Measurements from ENCODE around the gene TSKU.
"Not testable (repeated sequence)": the region's sequence is repeated elsewhere in the genome, so short reads cannot be mapped to it uniquely, and the experiment has no call there.

TSKU gene

DNA sequence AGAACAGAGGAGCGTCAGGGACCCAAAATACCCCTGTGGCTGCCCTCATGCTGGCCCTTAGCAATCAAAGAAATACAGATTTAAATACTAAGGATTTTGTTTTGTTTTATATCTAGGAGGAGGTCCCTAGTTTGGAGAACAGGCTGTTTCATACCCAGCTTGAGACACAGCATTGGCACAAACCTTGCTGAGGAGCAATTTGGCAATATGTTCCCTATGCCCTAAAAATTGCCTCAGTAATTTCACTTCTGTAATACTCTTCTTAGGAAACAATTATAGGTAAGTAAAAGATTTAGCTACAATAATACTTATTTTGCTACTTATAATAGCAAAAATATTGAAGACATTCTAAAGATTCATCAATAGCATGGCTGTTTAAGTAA is 37.0 kb downstream of the TSKU start:
- Histone ChIP-seq H3K4me1 (ENCODE audit: low read length) (no peaks in the 10 kb centered on the region), H3K9me3 (replicated peaks; ENCODE audit: insufficient read depth, low read length) (no peaks in the 10 kb centered on the region), H4K20me1 (ENCODE audit: insufficient read depth, low read length) (no peaks in the 10 kb centered on the region), H3K27ac (ENCODE audit: low read length) (no peak overlapping the region), H3K79me2 (ENCODE audit: low read length) (no peaks in the 10 kb centered on the region), H3K9me2 (replicated peaks; ENCODE audit: insufficient read depth, low read length) (no peaks in the 10 kb centered on the region), H3K9ac (ENCODE audit: low read length) (no peak overlapping the region), H3K4me3 (ENCODE audit: low read length) (no peak overlapping the region), H2AFZ (ENCODE audit: low read length) (peak overlapping the region; percentile 19; the same call in 1 of the 2 replicates), H3K4me2 (ENCODE audit: low read depth, low read length) (no peak overlapping the region), H3F3A (ENCODE audit: insufficient read depth, low read length) (no peaks in the 10 kb centered on the region), H3K36me3 (replicated peaks; ENCODE audit: insufficient read depth, low read length) (no peaks in the 10 kb centered on the region), H3K27me3 (replicated peaks; ENCODE audit: insufficient read depth, low read length) (no peaks in the 10 kb centered on the region)
- no peak for DNase-seq
- TF ChIP-seq EZH2phosphoT487 (IDR thresholded peaks at IDR 0.05; ENCODE audit: low read length) (no peak), EZH2 (optimal IDR thresholded peaks at IDR 0.05; ENCODE audit: low read depth, low read length) (no peak)
- TF ChIP-seq, protein P1, sequence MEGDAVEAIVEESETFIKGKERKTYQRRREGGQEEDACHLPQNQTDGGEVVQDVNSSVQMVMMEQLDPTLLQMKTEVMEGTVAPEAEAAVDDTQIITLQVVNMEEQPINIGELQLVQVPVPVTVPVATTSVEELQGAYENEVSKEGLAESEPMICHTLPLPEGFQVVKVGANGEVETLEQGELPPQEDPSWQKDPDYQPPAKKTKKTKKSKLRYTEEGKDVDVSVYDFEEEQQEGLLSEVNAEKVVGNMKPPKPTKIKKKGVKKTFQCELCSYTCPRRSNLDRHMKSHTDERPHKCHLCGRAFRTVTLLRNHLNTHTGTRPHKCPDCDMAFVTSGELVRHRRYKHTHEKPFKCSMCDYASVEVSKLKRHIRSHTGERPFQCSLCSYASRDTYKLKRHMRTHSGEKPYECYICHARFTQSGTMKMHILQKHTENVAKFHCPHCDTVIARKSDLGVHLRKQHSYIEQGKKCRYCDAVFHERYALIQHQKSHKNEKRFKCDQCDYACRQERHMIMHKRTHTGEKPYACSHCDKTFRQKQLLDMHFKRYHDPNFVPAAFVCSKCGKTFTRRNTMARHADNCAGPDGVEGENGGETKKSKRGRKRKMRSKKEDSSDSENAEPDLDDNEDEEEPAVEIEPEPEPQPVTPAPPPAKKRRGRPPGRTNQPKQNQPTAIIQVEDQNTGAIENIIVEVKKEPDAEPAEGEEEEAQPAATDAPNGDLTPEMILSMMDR (IDR thresholded peaks at IDR 0.05; ENCODE audit: low read length): no peak

DNA sequence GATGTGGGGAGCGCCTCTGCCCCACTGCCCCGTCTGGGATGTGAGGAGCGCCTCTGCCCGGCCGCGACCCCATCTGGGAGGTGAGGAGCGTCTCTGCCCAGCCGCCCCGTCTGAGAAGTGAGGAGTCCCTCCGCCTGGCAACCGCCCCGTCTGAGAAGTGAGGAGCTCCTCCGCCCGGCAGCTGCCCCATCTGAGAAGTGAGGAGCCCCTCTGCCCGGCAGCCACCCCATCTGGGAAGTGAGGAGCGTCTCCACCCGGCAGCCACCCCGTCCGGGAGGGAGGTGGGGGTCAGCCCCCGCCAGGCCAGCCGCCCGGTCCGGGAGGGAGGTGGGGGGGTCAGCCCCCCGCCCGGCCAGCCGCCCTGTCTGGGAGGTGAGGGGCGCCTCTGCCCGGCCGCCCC is 38.2 kb downstream of the TSKU start:
- H3K27ac ChIP-seq (ENCODE audit: low read length); H3K9me2 ChIP-seq (replicated peaks; ENCODE audit: insufficient read depth, low read length); H3K4me1 ChIP-seq (ENCODE audit: low read length); H2AFZ ChIP-seq (ENCODE audit: low read length); H3F3A ChIP-seq (ENCODE audit: insufficient read depth, low read length); H4K20me1 ChIP-seq (ENCODE audit: insufficient read depth, low read length); H3K4me3 ChIP-seq (ENCODE audit: low read length); H3K4me2 ChIP-seq (ENCODE audit: low read depth, low read length); H3K27me3 ChIP-seq (replicated peaks; ENCODE audit: insufficient read depth, low read length); H3K36me3 ChIP-seq (replicated peaks; ENCODE audit: insufficient read depth, low read length); H3K9me3 ChIP-seq (replicated peaks; ENCODE audit: insufficient read depth, low read length); H3K79me2 ChIP-seq (ENCODE audit: low read length); DNase-seq; H3K9ac ChIP-seq (ENCODE audit: low read length): not testable (repeated sequence)

DNA sequence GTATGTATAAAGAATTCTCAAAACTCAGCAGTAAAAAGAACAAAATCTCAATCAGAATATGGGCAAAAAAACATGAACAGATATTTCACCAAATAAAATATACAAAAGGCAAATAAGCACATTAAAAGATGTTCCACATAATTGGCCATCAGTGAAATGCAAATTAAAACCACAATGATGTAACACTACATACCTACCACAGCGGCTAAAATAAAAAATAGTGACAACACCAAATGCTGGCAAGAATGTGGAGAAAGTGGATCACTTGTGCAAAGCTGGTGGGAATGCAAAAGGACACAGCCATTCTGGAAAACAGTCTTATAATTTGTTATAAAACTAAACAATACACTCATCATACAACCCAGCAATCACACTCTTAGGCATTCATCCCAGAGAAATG is 39.2 kb downstream of the TSKU start:
- Histone ChIP-seq H4K20me1 (ENCODE audit: insufficient read depth, low read length) (no peaks in the 10 kb centered on the region), H3K79me2 (ENCODE audit: low read length) (no peaks in the 10 kb centered on the region), H3F3A (ENCODE audit: insufficient read depth, low read length) (no peaks in the 10 kb centered on the region), H3K4me2 (ENCODE audit: low read depth, low read length) (no peak overlapping the region), H3K4me3 (ENCODE audit: low read length) (no peak overlapping the region), H2AFZ (ENCODE audit: low read length) (no peak overlapping the region), H3K27me3 (replicated peaks; ENCODE audit: insufficient read depth, low read length) (no peaks in the 10 kb centered on the region), H3K4me1 (ENCODE audit: low read length) (no peaks in the 10 kb centered on the region), H3K27ac (ENCODE audit: low read length) (no peak overlapping the region), H3K9ac (ENCODE audit: low read length) (no peak overlapping the region), H3K36me3 (replicated peaks; ENCODE audit: insufficient read depth, low read length) (no peaks in the 10 kb centered on the region), H3K9me2 (replicated peaks; ENCODE audit: insufficient read depth, low read length) (no peaks in the 10 kb centered on the region), H3K9me3 (replicated peaks; ENCODE audit: insufficient read depth, low read length) (no peaks in the 10 kb centered on the region)
- TF ChIP-seq EZH2 (optimal IDR thresholded peaks at IDR 0.05; ENCODE audit: low read depth, low read length) (no peak), EZH2phosphoT487 (IDR thresholded peaks at IDR 0.05; ENCODE audit: low read length) (no peak)
- TF ChIP-seq, protein P1 (IDR thresholded peaks at IDR 0.05; ENCODE audit: low read length): no peak
- DNase-seq: no peak

DNA sequence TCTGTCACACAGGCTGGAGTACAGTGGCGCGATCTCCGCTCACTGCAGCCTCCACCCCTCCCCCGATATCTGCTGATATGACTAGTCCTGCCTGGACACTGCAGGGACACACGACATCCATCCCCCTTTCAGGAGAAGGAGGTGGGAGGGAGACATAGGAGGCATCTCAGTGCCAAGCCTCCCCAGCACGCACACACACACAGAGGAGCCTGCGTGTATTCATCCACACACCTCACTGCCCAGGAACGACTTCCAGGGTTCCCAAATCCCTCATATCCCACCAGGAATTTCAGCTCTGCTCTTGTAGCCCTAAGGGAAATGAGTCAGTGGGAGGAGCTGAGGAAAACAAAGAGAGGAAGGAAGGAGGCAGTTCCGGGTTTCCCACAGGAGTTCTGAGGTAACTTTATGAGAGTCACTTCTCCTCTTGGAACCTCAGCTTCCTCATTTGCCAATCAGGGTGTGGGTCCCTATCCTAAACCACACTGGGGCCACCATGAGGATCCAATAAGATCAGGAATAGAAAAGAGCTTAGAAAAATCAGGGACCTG is 40.4 kb downstream of the TSKU start:
- H2AFZ ChIP-seq (ENCODE audit: low read length): no peak overlapping the region
- DNase-seq: no peak
- H3K4me1 ChIP-seq (ENCODE audit: low read length): no peaks in the 10 kb centered on the region
- H3K4me3 ChIP-seq (ENCODE audit: low read length): no peak overlapping the region
- H3K36me3 ChIP-seq (replicated peaks; ENCODE audit: insufficient read depth, low read length): no peaks in the 10 kb centered on the region
- no peaks in the 10 kb centered on the region for H3K9me3 ChIP-seq (replicated peaks; ENCODE audit: insufficient read depth, low read length)
- H3K79me2 ChIP-seq (ENCODE audit: low read length): no peaks in the 10 kb centered on the region
- H3K27me3 ChIP-seq (replicated peaks; ENCODE audit: insufficient read depth, low read length): no peaks in the 10 kb centered on the region
- H3K27ac ChIP-seq (ENCODE audit: low read length): no peak overlapping the region
- no peaks in the 10 kb centered on the region for H4K20me1 ChIP-seq (ENCODE audit: insufficient read depth, low read length)
- no peak overlapping the region for H3K9ac ChIP-seq (ENCODE audit: low read length)
- no peak overlapping the region for H3K4me2 ChIP-seq (ENCODE audit: low read depth, low read length)
- H3K9me2 ChIP-seq (replicated peaks; ENCODE audit: insufficient read depth, low read length): no peaks in the 10 kb centered on the region
- no peaks in the 10 kb centered on the region for H3F3A ChIP-seq (ENCODE audit: insufficient read depth, low read length)
- TF ChIP-seq, protein P1 (IDR thresholded peaks at IDR 0.05; ENCODE audit: low read length): no peak
- no peak for TF ChIP-seq EZH2phosphoT487 (IDR thresholded peaks at IDR 0.05; ENCODE audit: low read length)

All from MM.1S (cell line).